Thoracic aorta (tissue), 2 donors: ENCODE measurements around the gene RREB1. TPM values are rescaled to one million over a fixed set of nuclear protein-coding genes. Genes with fewer than 3 reads are reported as not detected.

Experiments used
- ATAC-seq: fragments of 150-250 bp; one replicate; pipeline ENCODE4 v1.8.0; 2017; ENCODE audit warnings: low read depth; ENCODE audit not compliant: insufficient number of reproducible peaks, low FRiP score
- DNase-seq: peaks from one replicate; pipeline ENCODE4 v3.0.0-alpha.2; 2020; ENCODE audit warnings: low spot score
- H3K27ac ChIP-seq, 2 donors: fragments of 200-600 bp; sonication (generic); 1 replicate in 1 of 2; 2 replicates in 1 of 2; pipeline ENCODE4 v1.5.1; 2016; ENCODE audit warnings: mild to moderate bottlenecking in 2 of 2, moderate library complexity in 2 of 2
- H3K27me3 ChIP-seq: fragments of 200-600 bp; sonication (generic); replicated peaks from 2 replicates; pipeline ENCODE4 v1.6.0; 2016; ENCODE audit warnings: mild to moderate bottlenecking; ENCODE audit not compliant: insufficient read depth
- H3K36me3 ChIP-seq: fragments of 200-600 bp; sonication (generic); one replicate; pipeline ENCODE4 v1.5.1; 2016
- H3K4me1 ChIP-seq, 2 donors: fragments of 200-600 bp; sonication (generic); 1 replicate in 1 of 2; 2 replicates in 1 of 2; pipeline versions ENCODE4 v1.5.1 to v1.6.0; 2016; ENCODE audit warnings: low read depth in 2 of 2, mild to moderate bottlenecking in 1 of 2; ENCODE audit not compliant: control insufficient read depth in 1 of 2
- H3K4me3 ChIP-seq: fragments of 200-600 bp; sonication (generic); 2 replicates; pipeline ENCODE4 v1.5.1; 2016; ENCODE audit warnings: mild to moderate bottlenecking
- H3K9me3 ChIP-seq: fragments of 200-600 bp; sonication (generic); 2 replicates; pipeline ENCODE4 v1.5.1; 2016
- total RNA-seq, 2 donors: library from RNA; depleted of rRNA; stranded (reverse); fragments of >200 nt; gene quantifications; one replicate each; pipeline versions ENCODE4 v1.1.0 to v1.2.3, GENCODE V29; 2016
- TF ChIP-seq, protein P1 (sequence below): fragments of 200-600 bp; sonication (generic); IDR thresholded peaks from one replicate; pipeline ENCODE4 v1.5.1; 2019; ENCODE audit warnings: antibody characterized with exemption

The RREB1 gene
- total RNA-seq, 2 donors from 2014 or later, result 30.6 to 39.3 TPM

DNA sequence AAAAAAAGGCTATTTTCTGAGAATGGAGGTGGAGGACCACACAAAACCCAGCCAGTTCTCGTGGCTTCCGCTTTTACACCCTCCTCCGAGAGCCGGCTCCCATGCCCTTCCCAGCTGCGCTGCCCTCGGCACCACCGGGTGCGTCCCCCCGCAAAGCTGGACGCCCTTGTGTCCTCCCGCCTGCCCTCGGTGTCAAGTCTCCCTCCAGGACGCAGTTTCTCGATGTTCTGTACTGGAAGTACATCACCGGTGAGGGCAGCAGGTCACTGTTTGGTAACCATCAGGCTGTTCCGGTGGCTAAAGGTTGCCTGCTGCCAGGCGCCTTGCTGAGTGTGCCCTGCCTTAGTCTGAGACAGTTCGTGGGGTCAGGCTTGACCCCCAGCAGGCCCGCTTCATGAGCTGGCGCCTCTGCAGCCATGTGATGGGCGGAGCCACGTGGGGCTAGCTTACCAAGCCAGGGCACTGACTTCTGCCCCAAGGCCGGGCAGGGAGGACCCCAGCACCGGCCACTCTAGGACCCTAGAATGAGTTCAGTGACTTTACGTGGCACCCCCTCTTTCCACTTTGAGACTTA, 34.6 kb downstream of the RREB1 start:
- ATAC-seq, result no peak
- TF ChIP-seq, protein P1, sequence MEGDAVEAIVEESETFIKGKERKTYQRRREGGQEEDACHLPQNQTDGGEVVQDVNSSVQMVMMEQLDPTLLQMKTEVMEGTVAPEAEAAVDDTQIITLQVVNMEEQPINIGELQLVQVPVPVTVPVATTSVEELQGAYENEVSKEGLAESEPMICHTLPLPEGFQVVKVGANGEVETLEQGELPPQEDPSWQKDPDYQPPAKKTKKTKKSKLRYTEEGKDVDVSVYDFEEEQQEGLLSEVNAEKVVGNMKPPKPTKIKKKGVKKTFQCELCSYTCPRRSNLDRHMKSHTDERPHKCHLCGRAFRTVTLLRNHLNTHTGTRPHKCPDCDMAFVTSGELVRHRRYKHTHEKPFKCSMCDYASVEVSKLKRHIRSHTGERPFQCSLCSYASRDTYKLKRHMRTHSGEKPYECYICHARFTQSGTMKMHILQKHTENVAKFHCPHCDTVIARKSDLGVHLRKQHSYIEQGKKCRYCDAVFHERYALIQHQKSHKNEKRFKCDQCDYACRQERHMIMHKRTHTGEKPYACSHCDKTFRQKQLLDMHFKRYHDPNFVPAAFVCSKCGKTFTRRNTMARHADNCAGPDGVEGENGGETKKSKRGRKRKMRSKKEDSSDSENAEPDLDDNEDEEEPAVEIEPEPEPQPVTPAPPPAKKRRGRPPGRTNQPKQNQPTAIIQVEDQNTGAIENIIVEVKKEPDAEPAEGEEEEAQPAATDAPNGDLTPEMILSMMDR, result no peak
- no peaks in the 10 kb centered on the region for H3K27me3 ChIP-seq
- peak overlapping the region; percentile 90 for H3K4me3 ChIP-seq
- peaks cover 33 to 52% of the 10 kb centered on the region in 2 donors for H3K4me1 ChIP-seq
- H3K27ac ChIP-seq, result peak overlapping the region; percentile 90 to 95
- no peaks in the 10 kb centered on the region for H3K36me3 ChIP-seq
- no peak for DNase-seq
- no peaks in the 10 kb centered on the region for H3K9me3 ChIP-seq

GRCh38 chr6:7142918-7143475, 35.2 kb downstream of the RREB1 start:
- Histone ChIP-seq H3K27me3 (no peaks in the 10 kb centered on the region), H3K27ac (peak overlapping the region in 1 of 2 donors; percentile 95), H3K36me3 (no peaks in the 10 kb centered on the region), H3K9me3 (no peaks in the 10 kb centered on the region), H3K4me1 (peaks cover 35 to 52% of the 10 kb centered on the region in 2 donors), H3K4me3 (no peak overlapping the region)
- ATAC-seq, result no peak
- no peak for DNase-seq
- TF ChIP-seq, protein P1, result no peak

DNA sequence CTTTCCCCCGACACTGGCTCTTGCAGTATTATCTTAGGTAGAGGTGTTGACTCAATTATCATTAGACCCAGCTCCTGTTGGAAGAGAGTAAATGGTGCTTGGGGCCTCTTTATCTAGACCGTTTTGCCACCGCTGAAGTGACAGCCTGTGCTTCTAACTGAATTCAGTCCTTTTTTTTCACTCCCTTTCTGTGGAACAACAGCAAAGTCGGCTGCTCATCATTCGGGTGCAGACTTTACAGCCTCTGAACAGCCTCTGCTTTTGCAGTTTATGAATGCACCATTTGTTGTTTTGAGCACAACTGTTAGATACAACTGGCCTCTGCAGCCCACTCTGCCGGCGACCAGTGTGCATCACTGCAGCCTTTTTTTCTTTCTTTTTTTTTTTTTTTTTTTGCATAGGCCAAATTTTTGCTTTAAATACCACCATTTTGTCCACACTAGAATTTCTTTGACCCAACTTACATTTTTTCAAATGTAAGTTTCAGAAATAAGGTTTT, 35.8 kb downstream of the RREB1 start:
- DNase-seq, result no peak
- H3K27me3 ChIP-seq, result no peaks in the 10 kb centered on the region
- H3K9me3 ChIP-seq, result no peaks in the 10 kb centered on the region
- H3K27ac ChIP-seq, result no peak overlapping the region
- no peaks in the 10 kb centered on the region for H3K36me3 ChIP-seq
- H3K4me3 ChIP-seq, result no peak overlapping the region
- ATAC-seq, result no peak
- TF ChIP-seq, protein P1, result no peak
- peaks cover 33 to 52% of the 10 kb centered on the region in 2 donors for H3K4me1 ChIP-seq

DNA sequence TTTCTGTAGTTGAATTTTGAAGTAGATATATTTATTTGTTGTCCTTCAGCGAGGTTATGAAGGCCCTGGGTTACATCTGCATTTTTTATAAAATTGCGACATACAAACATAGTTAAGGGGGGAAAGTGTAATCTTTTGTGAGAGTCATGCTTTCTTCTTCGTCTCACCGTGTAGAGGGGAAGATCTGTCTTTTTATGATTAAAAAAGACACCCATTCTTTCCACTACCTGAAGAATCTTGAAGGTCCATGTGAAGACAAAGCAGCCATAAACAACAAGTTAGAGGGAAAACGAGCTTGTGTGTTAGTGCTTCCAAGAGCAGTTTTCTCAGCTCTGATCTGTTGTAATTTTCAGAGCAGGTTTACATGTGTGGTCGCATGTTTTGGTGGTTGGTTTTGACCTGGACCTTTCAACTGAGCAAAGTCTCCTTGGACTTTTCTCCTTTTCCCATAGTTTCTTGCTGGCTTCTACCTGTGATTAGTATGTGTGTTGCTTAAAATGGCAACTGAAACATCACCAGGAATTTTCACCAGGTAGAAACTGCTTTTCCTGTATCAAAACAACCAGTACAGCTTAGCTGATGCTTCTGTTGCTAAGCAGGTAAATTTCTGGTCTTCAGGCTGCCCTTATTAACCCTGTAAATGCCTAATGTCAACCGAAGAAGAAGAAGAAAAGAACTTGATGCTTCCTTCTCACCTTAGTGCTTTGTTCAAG, 37.3 kb downstream of the RREB1 start:
- Histone ChIP-seq H3K4me3 (no peak overlapping the region), H3K27ac (peak overlapping the region; percentile 69 to 73), H3K27me3 (no peaks in the 10 kb centered on the region), H3K9me3 (no peaks in the 10 kb centered on the region), H3K36me3 (no peaks in the 10 kb centered on the region), H3K4me1 (peaks cover 31 to 55% of the 10 kb centered on the region in 2 donors)
- TF ChIP-seq, protein P1, result no peak
- ATAC-seq (no peak), DNase-seq (no peak)

DNA sequence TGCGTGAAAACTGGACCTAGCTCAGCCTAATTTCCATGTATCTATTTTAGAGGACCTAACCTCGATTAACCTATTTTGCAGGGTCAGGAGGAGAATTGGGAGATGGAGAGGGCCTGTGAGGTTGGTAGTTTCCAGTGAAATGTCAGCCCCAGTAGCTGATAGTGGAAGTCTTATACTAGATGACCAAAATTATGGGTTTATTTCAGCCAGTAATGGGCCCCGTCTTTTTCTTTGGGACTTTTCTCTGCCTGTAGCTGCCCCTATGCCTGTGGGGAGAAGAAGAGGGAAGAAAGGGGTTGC, 37.8 kb downstream of the RREB1 start:
- TF ChIP-seq, protein P1, result no peak
- DNase-seq, result no peak
- H3K27ac ChIP-seq, result peak overlapping the region; percentile 69 to 73

More for the DNA sequence above, 37.8 kb downstream of the RREB1 start:
- Histone ChIP-seq H3K27me3 (no peaks in the 10 kb centered on the region), H3K9me3 (no peaks in the 10 kb centered on the region), H3K4me3 (no peak overlapping the region), H3K36me3 (no peaks in the 10 kb centered on the region), H3K4me1 (peaks cover 31 to 55% of the 10 kb centered on the region in 2 donors)
- ATAC-seq, result no peak
